ENCODE data around the gene CFAP57. TPM values are rescaled to one million over a fixed set of nuclear protein-coding genes. Genes with fewer than 3 reads are reported as not detected.

CFAP57 gene
- total RNA-seq, 4 donors from 2014 or later, result 0.44 TPM; not detected in 3

- no peak for TF ChIP-seq CTCF (IDR thresholded peaks at IDR 0.05; ENCODE audit: low read depth)
These were observed 122.0 kb downstream of the CFAP57 start for GRCh38 chr1:43293896-43294760.

GRCh38 chr1:43294761-43295160 is 122.6 kb downstream of the CFAP57 start:
- no peak for TF ChIP-seq CTCF (IDR thresholded peaks at IDR 0.05; ENCODE audit: low read depth)

DNA sequence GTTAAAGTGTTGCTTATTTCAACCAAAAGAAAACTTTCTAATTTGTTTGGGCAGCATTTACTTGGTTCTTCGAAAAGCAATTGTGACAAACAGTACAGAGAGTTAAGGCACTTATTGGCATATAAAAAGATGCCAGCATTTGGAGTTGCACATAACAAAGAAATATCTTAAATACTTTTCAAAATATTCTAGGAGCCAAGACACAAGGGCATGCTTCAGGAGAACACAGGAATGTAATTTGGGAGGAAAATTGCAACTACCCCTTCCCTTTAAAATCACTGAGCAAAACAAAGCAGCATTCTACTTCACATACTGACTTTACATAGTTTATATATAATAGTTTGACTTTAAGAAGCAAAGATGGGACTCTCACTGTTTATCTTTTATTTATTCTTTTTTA is 124.1 kb downstream of the CFAP57 start:
- TF ChIP-seq CTCF (IDR thresholded peaks at IDR 0.05; ENCODE audit: low read depth), result no peak

DNA sequence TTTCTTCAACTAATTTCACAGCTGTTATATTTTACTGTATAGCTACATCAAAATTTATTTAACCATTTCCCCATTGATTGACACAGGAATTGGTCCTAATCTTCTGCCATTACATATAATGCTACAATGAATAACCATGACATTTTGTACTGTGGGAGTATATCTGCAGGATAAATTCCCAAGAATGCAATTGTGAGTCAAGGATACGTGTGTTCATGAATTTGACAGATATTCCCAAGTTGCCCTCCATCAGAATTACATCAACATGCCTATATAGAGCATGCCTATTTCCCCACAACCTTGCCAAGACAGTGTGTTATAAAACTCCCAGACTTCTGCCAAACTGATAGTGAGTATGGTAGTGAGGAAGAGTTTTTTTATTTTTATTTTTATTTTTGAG is 125.9 kb downstream of the CFAP57 start:
- TF ChIP-seq CTCF (IDR thresholded peaks at IDR 0.05; ENCODE audit: low read depth), result no peak

DNA sequence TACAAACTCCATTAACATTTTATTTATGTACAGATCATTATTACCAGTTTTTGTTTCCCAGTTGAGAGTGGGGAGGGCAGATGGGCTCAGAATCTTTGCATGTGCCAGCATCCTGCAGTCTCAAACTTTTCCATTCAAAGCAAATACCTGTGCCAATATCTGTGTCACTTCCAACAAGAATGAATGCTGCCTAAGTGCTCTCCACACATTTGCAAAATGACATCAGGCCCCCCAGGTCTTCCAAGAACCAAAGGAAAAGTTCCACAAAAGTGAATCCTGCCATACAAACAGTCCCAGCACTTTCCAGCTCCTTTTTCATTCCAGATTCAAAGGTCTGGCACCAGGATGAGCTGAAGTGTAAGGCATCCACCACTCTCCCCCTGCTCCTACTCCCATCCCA is 127.0 kb downstream of the CFAP57 start:
- TF ChIP-seq CTCF (IDR thresholded peaks at IDR 0.05; ENCODE audit: low read depth), result no peak

GRCh38 chr1:43300378-43301094 is 128.4 kb downstream of the CFAP57 start, which contains the start of gene TIE1:
TSS of gene TIE1 (plus strand) at chr1:43300982. CDS start at chr1:43301072, 90 bp downstream.
- no peak for TF ChIP-seq CTCF (IDR thresholded peaks at IDR 0.05; ENCODE audit: low read depth)

GRCh38 chr1:43302201-43302600 is 130.1 kb downstream of the CFAP57 start:
- no peak for TF ChIP-seq CTCF (IDR thresholded peaks at IDR 0.05; ENCODE audit: low read depth)
